Hepatic stellate cell (primary cell): ENCODE results near the gene DOCK3.
"Not testable (repeated sequence)": the region's sequence is repeated elsewhere in the genome, so short reads cannot be mapped to it uniquely, and the experiment has no call there.

ENCODE experiments used
- DNase-seq: peaks from one replicate; pipeline ENCODE4 v3.0.0; 2011; ENCODE audit warnings: low spot score

Gene DOCK3

DNA sequence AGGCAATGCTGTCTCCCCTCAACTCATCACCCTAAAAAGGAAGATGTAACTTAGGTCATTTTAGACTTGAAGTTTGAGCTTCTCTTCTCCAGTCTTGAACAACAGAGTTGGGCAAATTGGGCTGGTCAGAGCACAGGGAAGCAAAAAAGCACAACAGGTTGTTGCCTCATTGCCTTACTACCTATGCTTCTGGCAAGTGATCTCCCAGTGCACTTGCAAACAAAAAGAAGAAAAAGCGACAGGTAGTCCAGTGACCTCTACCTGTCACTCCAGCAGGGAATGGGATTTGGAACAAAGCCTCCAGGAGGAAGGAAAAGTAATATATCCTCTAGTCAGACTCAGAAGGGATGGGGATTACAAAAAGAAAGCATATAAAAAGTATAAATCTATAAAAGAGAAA is 550.1 kb downstream of the DOCK3 start:
- DNase-seq, result no peak

DNA sequence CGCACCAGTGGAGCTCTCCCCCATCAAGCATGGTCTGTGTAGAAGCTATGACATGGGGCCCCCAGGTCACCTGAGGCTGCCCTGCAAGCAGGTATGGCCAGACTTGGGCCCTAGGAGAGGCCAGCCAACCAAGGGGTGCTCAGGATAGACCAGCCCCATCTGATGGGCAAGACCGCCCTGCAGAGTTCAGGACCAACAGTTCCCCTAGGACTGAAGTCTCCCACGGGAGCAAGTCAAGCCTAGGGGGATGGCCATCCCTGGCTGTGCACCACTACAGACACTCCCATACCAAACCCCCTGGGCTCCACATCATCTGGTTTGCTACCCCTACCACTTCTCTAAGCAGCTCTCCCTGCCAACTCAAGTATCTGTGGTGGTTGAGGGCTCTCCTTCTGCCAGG is 568.2 kb downstream of the DOCK3 start:
- DNase-seq, result no peak

DNA sequence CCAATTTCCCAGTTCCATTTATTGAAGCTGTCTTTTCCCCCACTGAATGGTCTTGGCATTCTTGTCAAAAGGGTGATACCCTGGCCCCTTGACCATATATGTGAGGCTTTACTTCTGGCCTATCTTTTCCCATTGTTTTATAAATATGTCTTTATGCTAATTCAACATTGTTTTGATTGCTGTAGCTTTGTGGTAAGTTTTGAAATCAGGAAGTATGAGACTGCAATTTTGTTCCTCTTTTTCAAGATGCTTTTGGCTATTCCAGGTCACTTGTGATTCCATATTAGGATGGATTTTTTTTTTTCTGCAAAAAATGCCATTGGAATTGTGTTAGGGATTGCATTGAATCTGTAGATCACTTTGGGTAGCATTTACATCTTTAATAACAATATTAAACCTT is 569.2 kb downstream of the DOCK3 start:
- DNase-seq, result no peak

DNA sequence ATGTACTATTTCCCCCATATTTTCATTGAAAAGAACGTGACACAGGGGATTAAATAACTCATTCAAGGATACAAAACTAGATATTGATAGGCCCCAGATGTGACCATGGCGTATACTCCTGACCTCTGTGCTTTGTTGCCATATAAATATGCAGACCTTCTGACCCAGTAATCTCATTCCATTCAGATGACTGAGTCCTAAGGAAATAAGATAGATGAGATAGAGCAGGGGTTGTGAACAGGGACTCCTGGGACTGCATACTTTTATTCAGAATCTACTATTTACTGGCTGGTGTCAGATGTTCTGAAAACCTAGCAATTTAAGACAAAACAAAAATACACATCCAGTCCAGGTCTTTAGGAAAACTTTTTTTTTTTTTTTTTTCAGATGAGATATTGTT is 571.1 kb downstream of the DOCK3 start:
- no peak for DNase-seq

DNA sequence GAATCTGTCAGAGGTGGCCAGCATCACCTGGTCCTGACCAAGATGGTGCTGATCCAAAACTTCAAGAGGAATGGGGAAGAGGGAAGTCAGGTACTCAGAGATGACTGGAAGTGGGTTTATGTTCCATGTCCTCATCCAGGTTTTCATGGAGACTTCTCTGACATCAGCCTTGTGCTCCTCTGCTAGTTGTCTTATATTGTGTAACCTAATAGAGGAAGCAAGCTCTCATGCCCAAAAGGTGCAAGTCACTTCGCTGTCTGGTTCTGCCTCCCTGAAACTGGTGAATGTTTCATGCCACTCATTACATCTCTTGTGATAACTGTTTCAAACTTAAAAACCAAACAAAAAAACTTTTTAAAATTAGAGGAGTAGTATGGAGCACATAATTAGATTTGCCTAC is 583.1 kb downstream of the DOCK3 start:
- DNase-seq, result no peak

DNA sequence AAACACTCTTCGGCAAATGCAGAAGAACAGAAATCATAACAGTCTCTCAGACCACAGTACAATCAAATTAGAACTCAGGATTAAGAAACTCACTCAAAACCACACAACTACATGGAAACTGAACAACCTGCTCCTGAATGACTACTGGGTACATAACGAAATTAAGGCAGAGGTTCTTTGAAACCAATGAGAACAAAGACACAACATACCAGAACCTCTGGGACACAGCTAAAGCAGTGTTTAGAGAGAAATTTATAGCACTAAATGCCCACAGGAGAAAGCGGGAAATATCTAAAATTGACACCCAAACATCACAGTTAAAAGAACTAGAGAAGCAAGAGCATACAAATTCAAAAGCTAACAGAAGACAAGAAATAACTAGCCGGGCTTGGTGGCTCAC is 589.4 kb downstream of the DOCK3 start:
- DNase-seq, result not testable (repeated sequence)

DNA sequence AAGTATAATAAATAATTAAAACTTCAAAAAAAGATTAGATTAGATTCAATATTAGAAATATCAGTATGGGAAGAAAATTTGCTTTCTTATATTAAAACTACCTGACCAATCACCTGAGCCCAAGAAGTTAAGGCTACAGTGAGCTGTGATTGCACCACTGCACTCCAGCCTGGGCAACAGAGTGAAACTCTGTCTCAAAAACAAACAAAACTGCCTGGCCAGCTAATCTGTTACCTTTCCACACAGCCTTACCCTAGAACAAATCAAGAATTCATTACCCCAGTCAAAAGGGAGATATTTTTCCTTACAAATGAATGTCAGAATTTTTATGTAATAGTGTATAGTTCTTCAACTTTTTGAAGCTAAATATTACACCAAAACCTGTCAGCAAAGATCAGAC is 593.4 kb downstream of the DOCK3 start:
- no peak for DNase-seq

DNA sequence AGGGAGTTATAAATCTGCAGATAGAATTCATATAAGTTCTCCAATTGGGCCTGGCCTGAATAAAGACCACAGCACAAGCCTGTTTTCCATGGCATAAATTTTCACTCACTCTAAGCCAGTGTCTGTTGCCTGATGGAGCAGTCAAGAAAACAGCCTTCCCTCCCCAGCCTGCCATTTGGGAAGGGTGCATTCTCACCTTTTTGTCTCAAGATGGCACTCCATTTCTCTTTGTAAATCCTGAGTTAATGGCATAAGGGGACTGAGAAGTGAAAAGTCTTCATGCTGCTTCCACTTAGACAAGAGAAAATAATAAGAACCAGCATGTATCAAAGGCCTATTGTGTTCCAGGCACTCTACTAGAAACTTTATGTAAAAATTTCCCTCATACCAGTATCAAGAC is 594.7 kb downstream of the DOCK3 start:
- DNase-seq, result no peak

DNA sequence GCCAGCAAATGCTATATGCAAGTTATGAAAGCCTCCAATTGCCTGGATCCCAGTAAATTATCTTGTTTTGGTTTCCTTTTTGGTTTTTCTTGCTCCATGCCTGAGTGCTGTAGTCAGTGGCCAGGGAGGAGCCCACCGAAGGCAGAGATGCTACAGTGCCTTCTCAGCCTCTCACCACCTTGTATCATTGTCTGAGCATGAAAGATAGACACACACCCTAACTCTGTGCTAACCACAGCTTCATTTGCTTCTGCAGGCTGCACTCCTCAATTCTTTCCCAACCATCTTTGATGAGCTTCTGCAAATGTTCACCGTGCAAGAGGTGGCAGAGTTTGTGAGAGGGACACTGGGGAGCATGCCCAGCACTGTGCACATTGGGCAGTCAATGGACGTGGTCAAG is 595.8 kb downstream of the DOCK3 start:
- DNase-seq, result no peak

DNA sequence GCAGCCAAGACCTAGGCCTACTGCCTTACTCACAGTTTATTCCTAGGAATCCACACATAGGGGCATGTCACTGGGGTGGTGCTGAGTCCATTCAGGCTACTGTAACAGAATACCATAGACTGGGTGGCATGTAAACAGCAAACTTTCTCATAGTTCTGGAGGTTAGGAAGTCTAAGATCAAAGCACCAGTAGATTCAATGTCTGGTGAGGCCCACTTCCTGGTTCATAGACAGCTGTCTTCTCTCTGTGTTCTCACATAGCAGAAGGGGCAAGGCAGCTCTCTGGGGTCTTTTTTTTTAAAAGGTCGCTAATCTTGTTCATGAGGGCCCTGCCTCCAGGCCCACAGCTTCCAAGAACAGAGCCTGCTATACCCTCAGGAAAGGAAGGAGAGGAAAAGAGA is 596.4 kb downstream of the DOCK3 start:
- DNase-seq, result no peak

DNA sequence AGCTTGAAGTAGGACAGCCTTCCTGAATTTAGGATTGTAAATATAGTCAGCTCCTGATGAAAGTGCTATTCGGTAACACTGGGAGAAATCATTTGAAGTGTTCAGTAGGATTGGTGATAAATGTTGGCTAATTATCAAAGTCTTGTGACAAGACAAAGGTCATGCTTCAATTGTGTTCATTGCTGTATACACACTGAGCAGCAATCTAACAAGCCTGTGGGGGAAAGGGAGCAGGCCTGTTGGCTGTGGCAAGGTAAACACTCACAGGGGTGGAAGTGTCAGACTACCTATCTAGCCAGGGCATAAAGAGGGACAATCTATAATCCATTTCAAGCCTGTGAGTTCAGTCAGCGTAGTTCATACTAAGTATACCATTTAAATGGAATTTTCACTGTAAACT is 599.3 kb downstream of the DOCK3 start:
- DNase-seq, result no peak

DNA sequence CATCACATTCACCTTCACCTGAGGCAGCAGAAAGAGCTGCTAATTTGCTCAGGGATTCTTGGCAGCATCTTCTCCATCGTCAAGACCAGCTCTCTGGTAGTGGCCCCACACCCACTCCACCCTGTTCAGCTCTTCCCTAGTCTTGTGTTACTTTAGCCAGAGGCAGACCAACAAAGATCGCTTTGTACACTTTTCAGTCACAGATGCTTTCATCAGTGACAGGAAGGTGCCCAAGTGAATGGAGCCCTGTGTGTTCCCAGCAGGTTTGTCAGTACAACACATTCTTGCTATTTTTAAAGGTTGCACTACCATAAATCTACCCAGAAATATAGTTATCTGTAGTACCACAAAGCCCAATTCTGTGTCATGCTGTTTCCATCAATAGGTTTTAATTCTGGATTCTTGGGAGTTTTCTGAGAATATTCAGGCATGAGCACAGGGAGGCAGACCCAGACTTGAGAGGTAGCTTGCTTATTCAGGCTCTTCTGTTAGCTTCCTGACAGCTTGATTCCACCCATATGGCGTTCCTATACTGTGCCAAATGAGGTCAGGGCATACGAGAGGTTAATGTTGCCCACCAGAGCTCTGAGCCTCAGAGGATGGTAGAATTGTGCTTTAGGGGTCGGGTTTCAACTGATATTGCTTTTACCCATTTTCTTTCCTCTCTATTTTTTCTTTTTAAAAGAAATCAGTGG is 600.5 kb downstream of the DOCK3 start:
- DNase-seq, result no peak

DNA sequence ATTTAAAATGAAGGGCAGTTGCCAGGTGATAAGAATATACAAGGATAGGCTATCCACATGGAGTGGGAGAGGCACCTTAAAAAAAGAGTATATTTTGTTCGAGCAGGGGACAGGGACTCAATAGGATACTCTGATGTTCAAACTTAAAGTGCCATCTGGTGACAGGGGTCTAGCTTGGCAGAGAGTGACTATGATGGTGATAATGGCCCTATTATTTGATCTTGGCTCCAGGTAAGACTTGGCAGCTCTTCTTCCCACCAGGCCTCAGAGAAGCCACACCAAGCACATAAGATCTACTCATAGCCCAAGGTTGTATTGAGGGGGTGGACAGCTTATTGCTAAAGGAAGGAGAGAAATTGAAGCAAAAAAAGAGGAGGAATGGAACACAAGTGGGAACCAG is 601.3 kb downstream of the DOCK3 start:
- DNase-seq, result no peak

DNA sequence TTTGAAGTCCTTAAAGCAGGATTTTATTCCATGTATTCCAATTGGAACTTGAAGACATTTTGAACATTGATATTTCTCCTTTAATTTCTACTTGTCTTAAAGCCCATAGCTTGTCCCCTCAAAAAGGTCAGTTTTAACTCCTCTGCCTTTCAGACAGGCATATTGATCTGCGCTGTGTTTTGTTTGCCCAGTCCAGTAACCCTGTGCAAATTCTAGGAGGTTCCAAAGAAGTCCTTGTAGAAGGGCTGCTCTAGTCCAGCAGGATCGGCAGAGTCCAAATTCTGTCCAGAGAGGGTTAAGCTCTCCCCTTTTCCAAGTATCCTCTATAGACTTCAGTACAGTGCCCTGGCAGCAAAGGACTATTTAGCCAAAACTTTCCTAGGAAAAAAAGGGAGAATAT is 604.7 kb downstream of the DOCK3 start:
- no peak for DNase-seq

DNA sequence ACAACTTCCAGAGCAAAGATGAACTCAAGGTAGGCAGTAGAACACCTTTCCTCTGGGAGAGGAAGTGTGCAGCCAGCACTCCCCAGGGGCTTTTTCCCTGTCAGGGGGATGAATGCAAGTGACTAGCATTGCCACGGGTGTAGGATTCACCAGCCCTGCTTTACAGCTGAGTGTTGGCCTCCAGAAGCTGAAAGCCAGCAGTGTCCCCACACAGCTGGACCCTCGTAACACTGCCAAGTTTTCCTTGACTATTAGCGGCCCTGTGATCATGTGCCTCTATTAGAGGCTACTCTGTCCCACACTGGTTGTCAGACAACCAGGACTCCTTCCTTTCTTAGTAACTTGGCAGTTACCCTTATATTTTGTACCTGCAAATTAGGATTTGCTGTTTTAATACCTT is 605.4 kb downstream of the DOCK3 start:
- DNase-seq, result no peak

DNA sequence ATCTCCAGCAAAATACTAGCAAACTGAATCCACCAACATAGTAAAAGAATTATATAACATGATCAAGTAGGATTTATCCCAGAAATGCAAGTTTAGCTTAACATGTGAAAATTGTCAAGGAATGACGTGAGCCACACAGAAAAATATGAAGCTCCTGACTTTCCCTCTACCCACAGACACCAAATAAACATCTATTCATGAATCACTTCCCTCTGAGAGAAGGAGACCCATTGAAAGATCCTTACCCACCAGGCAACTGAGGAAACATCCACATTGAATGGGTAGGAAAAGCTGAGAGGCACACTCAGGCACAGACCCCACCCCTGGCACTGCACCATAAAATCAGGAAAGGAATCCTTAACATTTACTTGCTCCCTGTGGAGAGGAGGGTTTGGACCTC is 608.2 kb downstream of the DOCK3 start:
- peak; percentile 69 for DNase-seq

DNA sequence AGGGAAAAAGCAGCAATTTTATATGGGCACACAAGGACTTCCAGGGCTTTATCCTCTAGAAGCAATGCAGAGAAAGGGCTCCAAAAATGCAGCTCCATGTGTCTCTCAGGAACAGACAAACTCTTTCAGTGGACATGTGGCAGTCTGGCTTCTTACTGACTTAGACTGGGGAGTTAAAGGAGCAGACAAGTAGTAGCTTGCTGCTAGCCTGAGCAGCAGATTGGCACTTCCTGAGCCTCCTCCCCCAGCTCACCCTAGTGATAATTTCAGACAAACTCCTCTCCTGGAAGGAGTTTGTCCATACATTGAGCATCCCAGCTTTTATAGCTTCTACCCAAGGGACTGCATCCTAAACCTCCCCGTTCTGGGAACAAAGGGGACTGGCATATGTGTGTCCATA is 608.7 kb downstream of the DOCK3 start:
- peak; percentile 29 for DNase-seq

DNA sequence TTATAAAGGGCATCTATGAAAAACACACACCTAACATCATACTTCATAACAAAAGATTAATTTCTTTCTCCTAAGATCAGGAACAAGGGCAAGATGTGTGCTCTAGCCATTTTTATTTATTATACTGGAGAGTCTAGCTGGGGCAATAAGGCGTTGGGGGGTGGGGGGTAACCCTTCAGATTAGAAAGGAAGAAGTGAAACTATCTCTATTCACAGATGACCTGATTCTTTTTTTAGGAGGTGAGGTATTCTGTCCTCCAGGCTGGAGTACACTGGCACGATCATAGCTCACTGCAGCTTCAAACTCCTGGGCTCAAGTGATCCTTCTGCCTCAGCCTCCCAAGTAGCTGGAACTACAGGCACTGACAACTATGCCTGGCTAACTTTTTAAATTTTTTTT is 620.9 kb downstream of the DOCK3 start:
- DNase-seq, result no peak

DNA sequence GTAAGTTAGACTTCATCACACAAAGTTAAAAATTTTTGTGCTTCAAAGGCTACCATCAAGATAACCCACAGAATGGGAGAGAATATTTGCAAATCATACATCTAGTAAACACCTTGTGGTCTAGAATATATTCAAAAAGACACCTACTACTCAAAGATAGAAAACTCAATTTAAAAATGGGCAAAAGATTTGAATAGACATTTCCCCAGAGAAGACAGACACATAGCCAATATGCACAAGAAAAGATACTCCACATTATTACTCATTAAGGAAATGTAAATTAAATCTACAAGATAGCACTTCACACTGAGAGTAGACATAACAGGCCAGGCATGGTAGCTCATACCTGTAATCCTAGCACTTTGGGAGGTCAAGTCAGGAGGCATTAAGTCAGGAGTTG is 622.6 kb downstream of the DOCK3 start:
- no peak for DNase-seq

DNA sequence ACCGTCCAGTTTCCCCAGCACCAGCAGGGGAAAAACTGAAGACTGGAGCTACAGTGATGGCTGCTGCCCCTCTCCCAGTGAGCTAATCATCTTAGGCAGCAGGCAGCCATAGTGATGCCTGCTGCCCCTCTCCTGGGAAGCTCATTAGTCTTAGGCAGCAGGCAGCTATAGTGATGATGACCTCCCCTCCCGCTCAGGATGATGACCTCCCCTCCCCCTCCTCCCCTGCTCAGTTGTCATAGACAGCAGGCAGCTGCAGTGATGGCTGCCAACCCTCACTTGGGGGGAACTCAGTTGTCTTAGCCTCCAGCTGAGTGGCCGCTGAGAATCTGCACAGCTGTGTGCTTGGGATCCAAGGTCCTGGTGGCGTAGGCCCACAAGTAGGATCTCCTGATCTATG is 629.5 kb downstream of the DOCK3 start:
- no peak for DNase-seq

DNA sequence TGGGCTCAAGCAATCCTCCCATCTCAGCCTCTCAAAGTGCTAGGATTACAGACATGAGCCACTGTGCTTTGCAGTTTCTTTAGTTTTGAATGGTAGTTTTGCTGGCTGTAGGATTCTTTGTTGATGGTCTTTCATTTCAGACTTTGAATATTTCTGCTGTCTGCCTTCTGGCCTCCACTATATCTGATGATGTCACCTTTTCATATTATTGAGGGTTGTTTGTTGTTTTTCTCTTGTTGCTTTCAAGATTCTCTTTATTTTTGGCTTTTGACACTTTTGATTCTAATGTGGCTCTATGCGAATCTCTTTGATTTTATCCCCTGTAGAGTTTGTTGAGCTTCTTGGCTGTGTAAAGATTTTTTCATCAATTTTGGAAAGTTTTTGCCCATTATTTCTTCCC is 631.4 kb downstream of the DOCK3 start:
- no peak for DNase-seq

DNA sequence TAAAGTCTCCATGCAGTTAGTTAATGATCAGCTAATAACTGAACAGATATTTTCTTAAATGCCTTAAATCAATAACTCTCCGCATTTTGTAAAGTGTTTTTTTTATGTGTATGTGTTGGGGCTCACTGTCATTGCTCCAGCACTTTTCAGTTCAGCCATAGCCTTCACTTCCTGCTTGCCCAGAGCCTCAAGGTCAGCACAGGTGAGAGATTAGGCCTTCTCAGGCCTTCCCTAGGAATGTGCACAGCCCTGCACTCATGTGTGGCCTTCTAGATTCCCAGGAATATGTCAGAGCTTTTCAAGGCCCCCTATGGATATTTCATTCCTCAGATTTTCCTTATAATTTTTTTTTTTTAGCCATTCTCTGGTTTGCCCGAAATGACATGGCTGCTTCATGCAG is 632.7 kb downstream of the DOCK3 start:
- no peak for DNase-seq

DNA sequence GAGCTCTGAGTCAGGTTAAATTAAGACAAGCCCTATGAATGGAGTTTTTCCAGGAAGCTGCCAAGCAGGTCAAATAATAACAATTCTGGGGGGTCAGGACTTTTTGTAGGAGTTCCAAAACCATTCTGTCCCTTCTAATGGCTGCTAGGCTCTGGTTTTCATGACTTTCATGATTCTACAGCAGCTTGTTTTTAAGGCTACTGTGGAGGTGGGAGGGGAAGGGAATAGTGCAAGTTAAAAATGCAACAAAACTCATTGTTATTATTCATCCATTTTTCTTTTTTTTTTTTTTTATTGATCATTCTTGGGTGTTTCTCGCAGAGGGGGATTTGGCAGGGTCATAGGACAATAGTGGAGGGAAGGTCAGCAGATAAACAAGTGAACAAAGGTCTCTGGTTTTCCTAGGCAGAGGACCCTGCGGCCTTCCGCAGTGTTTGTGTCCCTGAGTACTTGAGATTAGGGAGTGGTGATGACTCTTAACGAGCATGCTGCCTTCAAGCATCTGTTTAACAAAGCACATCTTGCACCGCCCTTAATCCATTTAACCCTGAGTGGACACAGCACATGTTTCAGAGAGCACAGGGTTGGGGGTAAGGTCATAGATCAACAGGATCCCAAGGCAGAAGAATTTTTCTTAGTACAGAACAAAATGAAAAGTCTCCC is 633.3 kb downstream of the DOCK3 start:
- not testable (repeated sequence) for DNase-seq

DNA sequence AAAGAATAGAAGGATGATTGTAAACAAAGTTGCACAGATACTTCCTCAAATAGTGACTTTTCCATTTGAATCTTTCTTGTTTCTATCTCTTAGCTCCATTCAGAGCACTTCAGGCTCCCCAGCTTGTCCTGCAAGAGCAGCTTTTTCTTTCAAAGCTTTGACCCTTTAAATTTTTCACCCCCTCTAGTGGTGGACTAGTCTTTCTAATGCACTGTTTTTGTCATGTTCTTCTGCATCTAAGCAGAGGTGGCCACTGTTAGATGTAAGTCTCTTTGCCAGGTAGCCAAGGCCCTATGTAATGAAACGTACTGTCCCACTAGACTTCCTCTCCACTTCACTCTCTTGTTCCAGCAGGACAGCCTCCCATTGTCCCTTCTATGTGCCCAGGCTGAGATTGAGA is 636.3 kb downstream of the DOCK3 start:
- peak; percentile 35 for DNase-seq
